Stimulated activated naive B cell treated with anti-CD40 and anti-IgM and Interleukin-4, amounts not matched to agents 10 μg/mL and 1 μg/mL and 100 μg/mL, for 72 hours (primary cell): ENCODE data around the gene MLLT11.

Experiments used
- ATAC-seq, 2 donors: fragments of 150-1000 bp; cut with Tn5 transposase; replicated peaks; 2 replicates each; pipeline ENCODE4 v1.10.0; 2021; ENCODE audit warnings: moderate library complexity in 1 of 2
- DNase-seq: peaks from one replicate; pipeline ENCODE4 v3.0.0; 2021
- H3K27ac Mint-ChIP-seq: one replicate; pipeline ENCODE4 v1.8.0; 2022; ENCODE audit warnings: mild to moderate bottlenecking, mixed read lengths
- H3K27me3 Mint-ChIP-seq, 2 donors: one replicate each; pipeline ENCODE4 v1.8.0; 2022; ENCODE audit warnings: mixed read lengths in 2 of 2
- H3K36me3 Mint-ChIP-seq, 2 donors: one replicate each; pipeline ENCODE4 v1.8.0; 2022; ENCODE audit warnings: mixed read lengths in 2 of 2, mild to moderate bottlenecking in 1 of 2
- H3K4me1 Mint-ChIP-seq, 2 donors: one replicate each; pipeline ENCODE4 v1.8.0; 2022; ENCODE audit warnings: mixed read lengths in 2 of 2, mild to moderate bottlenecking in 1 of 2
- H3K4me3 Mint-ChIP-seq, 2 donors: one replicate each; pipeline ENCODE4 v1.8.0; 2022; ENCODE audit warnings: mild to moderate bottlenecking in 2 of 2, mixed read lengths in 2 of 2, moderate library complexity in 1 of 2
- H3K9me3 Mint-ChIP-seq, 2 donors: one replicate each; pipeline ENCODE4 v1.8.0; 2022; ENCODE audit warnings: mixed read lengths in 2 of 2, mild to moderate bottlenecking in 1 of 2

Gene MLLT11

GRCh38 chr1:151047925-151048644, 12.1 kb upstream of the MLLT11 start:
- H3K36me3 Mint-ChIP-seq: peaks cover 10 to 20% of the 10 kb centered on the region in 2 donors
- peaks cover 23 to 48% of the 10 kb centered on the region in 2 donors for H3K4me1 Mint-ChIP-seq
- H3K27ac Mint-ChIP-seq: peak overlapping the region; percentile 97
- ATAC-seq: peak; percentile 79 to 85
- peak; percentile 57 for DNase-seq
- no peaks in the 10 kb centered on the region for H3K9me3 Mint-ChIP-seq
- H3K4me3 Mint-ChIP-seq: peak overlapping the region; percentile 88 to 95
- H3K27me3 Mint-ChIP-seq: no peaks in the 10 kb centered on the region

GRCh38 chr1:151048645-151049032, 11.6 kb upstream of the MLLT11 start:
- peak overlapping the region; percentile 97 for H3K27ac Mint-ChIP-seq
- H3K4me3 Mint-ChIP-seq: peak overlapping the region; percentile 88 to 95
- no peak for ATAC-seq

GRCh38 chr1:151049458-151049857, 10.7 kb upstream of the MLLT11 start:
- H3K9me3 Mint-ChIP-seq: no peaks in the 10 kb centered on the region
- ATAC-seq (no peak), DNase-seq (no peak)
- no peak overlapping the region for H3K4me3 Mint-ChIP-seq
- H3K4me1 Mint-ChIP-seq: peaks cover 24 to 52% of the 10 kb centered on the region in 2 donors
- H3K27me3 Mint-ChIP-seq: no peaks in the 10 kb centered on the region
- no peak overlapping the region for H3K27ac Mint-ChIP-seq
- H3K36me3 Mint-ChIP-seq: peaks cover 14 to 20% of the 10 kb centered on the region in 2 donors

More at GRCh38 chr1:151048645-151049032, 11.6 kb upstream of the MLLT11 start:
- no peak for DNase-seq
- peaks cover 11 to 18% of the 10 kb centered on the region in 2 donors for H3K36me3 Mint-ChIP-seq
- H3K27me3 Mint-ChIP-seq: no peaks in the 10 kb centered on the region
- peaks cover 23 to 49% of the 10 kb centered on the region in 2 donors for H3K4me1 Mint-ChIP-seq
- H3K9me3 Mint-ChIP-seq: no peaks in the 10 kb centered on the region

GRCh38 chr1:151050051-151050688, 10.0 kb upstream of the MLLT11 start:
- ATAC-seq: no peak
- H3K4me3 Mint-ChIP-seq: no peak overlapping the region
- peak overlapping the region; percentile 56 for H3K27ac Mint-ChIP-seq
- no peak for DNase-seq
- peaks cover 29 to 58% of the 10 kb centered on the region in 2 donors for H3K4me1 Mint-ChIP-seq
- no peaks in the 10 kb centered on the region for H3K27me3 Mint-ChIP-seq
- peaks cover 19 to 26% of the 10 kb centered on the region in 2 donors for H3K36me3 Mint-ChIP-seq
- no peaks in the 10 kb centered on the region for H3K9me3 Mint-ChIP-seq

- no peak overlapping the region for H3K4me3 Mint-ChIP-seq
Observed at GRCh38 chr1:151051356-151052009, 8.7 kb upstream of the MLLT11 start.

GRCh38 chr1:151054971-151055547, 5.1 kb upstream of the MLLT11 start:
- H3K27ac Mint-ChIP-seq: peak overlapping the region; percentile 86
- H3K4me1 Mint-ChIP-seq: peaks cover 44 to 63% of the 10 kb centered on the region in 2 donors
- H3K9me3 Mint-ChIP-seq: no peaks in the 10 kb centered on the region
- peaks cover 54 to 63% of the 10 kb centered on the region in 2 donors for H3K36me3 Mint-ChIP-seq
- H3K4me3 Mint-ChIP-seq: peak overlapping the region; percentile 6 to 18
- ATAC-seq (no peak), DNase-seq (no peak)
- H3K27me3 Mint-ChIP-seq: no peaks in the 10 kb centered on the region

More at GRCh38 chr1:151051356-151052009, 8.7 kb upstream of the MLLT11 start:
- Mint-ChIP-seq H3K4me1 (peaks cover 42 to 66% of the 10 kb centered on the region in 2 donors), H3K27me3 (no peaks in the 10 kb centered on the region), H3K9me3 (no peaks in the 10 kb centered on the region), H3K36me3 (peaks cover 29 to 37% of the 10 kb centered on the region in 2 donors), H3K27ac (peak overlapping the region; percentile 37)
- DNase-seq: no peak
- no peak for ATAC-seq

GRCh38 chr1:151055581-151055980, 4.6 kb upstream of the MLLT11 start:
- Mint-ChIP-seq H3K9me3 (no peaks in the 10 kb centered on the region), H3K4me1 (peaks cover 46 to 64% of the 10 kb centered on the region in 2 donors), H3K4me3 (peak overlapping the region; percentile 94 to 95), H3K27me3 (no peaks in the 10 kb centered on the region), H3K36me3 (peaks cover 54 to 63% of the 10 kb centered on the region in 2 donors), H3K27ac (peak overlapping the region; percentile 74)
- no peak for ATAC-seq
- no peak for DNase-seq

- H3K27ac Mint-ChIP-seq: peak overlapping the region; percentile 99
- DNase-seq: no peak
- H3K27me3 Mint-ChIP-seq: no peaks in the 10 kb centered on the region
- no peaks in the 10 kb centered on the region for H3K9me3 Mint-ChIP-seq
- no peak for ATAC-seq
- H3K4me1 Mint-ChIP-seq: peaks cover 50 to 70% of the 10 kb centered on the region in 2 donors
- H3K4me3 Mint-ChIP-seq: peak overlapping the region; percentile 94 to 95
- peaks cover 54 to 63% of the 10 kb centered on the region in 2 donors for H3K36me3 Mint-ChIP-seq
Observed at GRCh38 chr1:151056149-151056548, 4.0 kb upstream of the MLLT11 start.

- H3K36me3 Mint-ChIP-seq: peaks cover 46 to 47% of the 10 kb centered on the region in 2 donors
- ATAC-seq (no peak), DNase-seq (no peak)
- peak overlapping the region; percentile 94 to 95 for H3K4me3 Mint-ChIP-seq
- peak overlapping the region; percentile 99 for H3K27ac Mint-ChIP-seq
- no peaks in the 10 kb centered on the region for H3K9me3 Mint-ChIP-seq
- H3K27me3 Mint-ChIP-seq: no peaks in the 10 kb centered on the region
- peaks cover 44 to 63% of the 10 kb centered on the region in 2 donors for H3K4me1 Mint-ChIP-seq
Observed at GRCh38 chr1:151058692-151059091, 1.5 kb upstream of the MLLT11 start.

GRCh38 chr1:151059109-151060006, 839 bp upstream of the MLLT11 start, which contains the start of gene CDC42SE1:
Gene CDC42SE1 (minus strand): TSS chr1:151059622. CDS start chr1:151055730, 3,892 bp downstream.
- Mint-ChIP-seq H3K36me3 (peaks cover 41 to 44% of the 10 kb centered on the region in 2 donors), H3K27me3 (no peaks in the 10 kb centered on the region), H3K4me1 (peaks cover 42 to 60% of the 10 kb centered on the region in 2 donors), H3K27ac (peak within 1 kb of the TSS; percentile 99), H3K4me3 (peak within 1 kb of the TSS; percentile 94 to 95), H3K9me3 (no peaks in the 10 kb centered on the region)
- peak; percentile 84 to 89 for ATAC-seq
- DNase-seq: peak; percentile 84

GRCh38 chr1:151060657-151061421, 642 bp downstream of the MLLT11 start:
- Mint-ChIP-seq H3K9me3 (no peaks in the 10 kb centered on the region), H3K27me3 (no peaks in the 10 kb centered on the region), H3K4me1 (peaks cover 31 to 47% of the 10 kb centered on the region in 2 donors), H3K4me3 (peak overlapping the region; percentile 94 to 95), H3K27ac (peak overlapping the region; percentile 38), H3K36me3 (peaks cover 31 to 32% of the 10 kb centered on the region in 2 donors)
- DNase-seq: no peak
- no peak for ATAC-seq

- H3K9me3 Mint-ChIP-seq: no peaks in the 10 kb centered on the region
- H3K4me3 Mint-ChIP-seq: no peak overlapping the region
- H3K4me1 Mint-ChIP-seq: peaks cover 24 to 39% of the 10 kb centered on the region in 2 donors
- no peak for ATAC-seq
- H3K27ac Mint-ChIP-seq: no peak overlapping the region
- no peak for DNase-seq
- peaks cover 26 to 28% of the 10 kb centered on the region in 2 donors for H3K36me3 Mint-ChIP-seq
- no peaks in the 10 kb centered on the region for H3K27me3 Mint-ChIP-seq
Observed at GRCh38 chr1:151061704-151062103, 1.5 kb downstream of the MLLT11 start.
